GM21717 (cell line): ENCODE data around the gene C4B.

Experiments
- ATAC-seq: cut with Tn5 transposase; IDR thresholded peaks from one replicate; pipeline ENCODE4 v1.9.1; 2021; ENCODE audit warnings: mild to moderate bottlenecking, moderate library complexity; ENCODE audit not compliant: unreplicated experiment

C4B gene

GRCh38 chr6:32079566-32080290, 65.1 kb downstream of the C4B start:
- ATAC-seq: no peak

GRCh38 chr6:32081168-32081990, 66.8 kb downstream of the C4B start:
- ATAC-seq: no peak

GRCh38 chr6:32082478-32082877, 67.9 kb downstream of the C4B start:
- no peak for ATAC-seq

- no peak for ATAC-seq
Observed at GRCh38 chr6:32082935-32083334, 68.3 kb downstream of the C4B start.

DNA sequence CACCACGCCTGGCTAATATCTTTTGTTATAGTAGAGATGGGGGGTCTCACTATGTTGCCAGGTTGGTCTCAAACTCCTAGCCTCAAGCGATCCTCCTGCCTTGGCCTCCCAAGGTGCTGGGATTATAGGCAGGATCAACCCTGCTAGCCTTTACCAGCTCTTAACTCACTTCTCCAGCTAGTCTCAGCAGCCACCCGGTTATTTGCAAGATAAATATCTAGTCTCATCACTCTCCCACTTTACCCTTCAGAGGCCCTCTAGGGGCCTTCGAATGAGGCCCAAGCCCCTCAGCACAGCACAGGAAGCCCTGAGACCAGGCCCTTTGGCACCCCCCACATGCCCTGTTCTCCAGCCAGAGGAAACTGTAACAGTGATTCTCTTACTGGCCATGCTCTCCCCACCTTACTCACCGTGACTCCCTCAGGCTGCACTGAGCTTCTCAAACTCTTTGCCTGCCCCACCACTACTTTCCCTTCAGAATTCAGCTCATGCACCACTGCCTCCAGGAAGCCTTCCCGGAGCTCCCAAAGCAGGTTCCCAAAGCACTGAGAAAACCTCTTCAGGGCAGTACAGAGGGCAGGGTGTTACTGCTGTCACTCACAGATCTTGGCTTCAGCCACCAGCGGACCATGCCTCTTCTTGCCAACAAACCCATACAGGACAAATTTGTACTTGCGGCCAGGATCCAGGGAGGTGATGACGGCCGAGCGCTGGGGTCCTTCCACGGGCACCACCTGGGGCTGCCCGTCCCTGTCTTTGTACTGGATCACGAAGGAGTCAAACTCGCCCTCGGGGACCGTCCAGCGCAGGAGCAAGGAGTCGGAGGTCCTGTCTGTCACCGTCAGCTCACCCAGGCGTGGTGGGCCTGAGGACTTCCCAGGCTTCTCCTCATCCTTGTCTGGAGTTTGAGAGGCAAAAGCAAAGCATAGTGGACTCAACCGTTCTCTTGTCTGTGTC, 69.5 kb downstream of the C4B start:
- ATAC-seq: no peak

GRCh38 chr6:32084780-32085179, 70.2 kb downstream of the C4B start:
- no peak for ATAC-seq
